ENCODE measurements around the gene KAZN.

KAZN gene

GRCh38 chr1:14650951-14651350 is 52.5 kb downstream of the KAZN start:
- H3K4me3 ChIP-seq (ENCODE audit: low read depth, low read length, poor library complexity, severe bottlenecking), result no peak overlapping the region
- H3K36me3 ChIP-seq (ENCODE audit: insufficient read depth, low read length), result peaks cover 6% of the 10 kb centered on the region; the same call in 1 of the 2 replicates
- H3K27ac ChIP-seq (ENCODE audit: low read depth, low read length, poor library complexity, severe bottlenecking), result no peak overlapping the region
- no peaks in the 10 kb centered on the region for H3F3A ChIP-seq (ENCODE audit: insufficient read depth, low read length)
- H3K9ac ChIP-seq (ENCODE audit: low read length), result no peak overlapping the region
- H3K9me3 ChIP-seq (ENCODE audit: low read length), result no peaks in the 10 kb centered on the region
- H3K4me1 ChIP-seq (ENCODE audit: insufficient read depth, low read length, severe bottlenecking), result peaks cover 11% of the 10 kb centered on the region
- H3K4me2 ChIP-seq (ENCODE audit: low read length), result no peak overlapping the region
- H3K79me2 ChIP-seq (ENCODE audit: insufficient read depth, low read length), result no peaks in the 10 kb centered on the region
- TF ChIP-seq EZH2 (IDR thresholded peaks at IDR 0.05; ENCODE audit: borderline replicate concordance, low read length) (no peak), CTCF (IDR thresholded peaks at IDR 0.05; ENCODE audit: low read length) (no peak)
- H2AFZ ChIP-seq (ENCODE audit: low read length), result no peak overlapping the region
- no peaks in the 10 kb centered on the region for H3K27me3 ChIP-seq (ENCODE audit: insufficient read depth, low read length)
- H4K20me1 ChIP-seq (ENCODE audit: insufficient read depth, low read length), result no peaks in the 10 kb centered on the region
- H3K9me2 ChIP-seq (ENCODE audit: low read depth, low read length), result no peaks in the 10 kb centered on the region

- H2AFZ ChIP-seq (ENCODE audit: low read length), result no peak overlapping the region
- no peaks in the 10 kb centered on the region for H3K9me2 ChIP-seq (ENCODE audit: low read depth, low read length)
- peaks cover 6% of the 10 kb centered on the region; the same call in 1 of the 2 replicates for H3K36me3 ChIP-seq (ENCODE audit: insufficient read depth, low read length)
- no peaks in the 10 kb centered on the region for H4K20me1 ChIP-seq (ENCODE audit: insufficient read depth, low read length)
- H3K27me3 ChIP-seq (ENCODE audit: insufficient read depth, low read length), result no peaks in the 10 kb centered on the region
- H3K9ac ChIP-seq (ENCODE audit: low read length), result no peak overlapping the region
- TF ChIP-seq CTCF (IDR thresholded peaks at IDR 0.05; ENCODE audit: low read length) (no peak), EZH2 (IDR thresholded peaks at IDR 0.05; ENCODE audit: borderline replicate concordance, low read length) (no peak)
- no peak overlapping the region for H3K4me3 ChIP-seq (ENCODE audit: low read depth, low read length, poor library complexity, severe bottlenecking)
- no peaks in the 10 kb centered on the region for H3F3A ChIP-seq (ENCODE audit: insufficient read depth, low read length)
- H3K4me2 ChIP-seq (ENCODE audit: low read length), result no peak overlapping the region
- H3K27ac ChIP-seq (ENCODE audit: low read depth, low read length, poor library complexity, severe bottlenecking), result no peak overlapping the region
- H3K9me3 ChIP-seq (ENCODE audit: low read length), result no peaks in the 10 kb centered on the region
- H3K79me2 ChIP-seq (ENCODE audit: insufficient read depth, low read length), result no peaks in the 10 kb centered on the region
- peaks cover 19% of the 10 kb centered on the region for H3K4me1 ChIP-seq (ENCODE audit: insufficient read depth, low read length, severe bottlenecking)
Measured at GRCh38 chr1:14652840-14653239, 54.4 kb downstream of the KAZN start.

- H3K9me2 ChIP-seq (ENCODE audit: low read depth, low read length), result no peaks in the 10 kb centered on the region
- peak overlapping the region; percentile 58 for H3K4me3 ChIP-seq (ENCODE audit: low read depth, low read length, poor library complexity, severe bottlenecking)
- H3F3A ChIP-seq (ENCODE audit: insufficient read depth, low read length), result no peaks in the 10 kb centered on the region
- no peaks in the 10 kb centered on the region for H3K27me3 ChIP-seq (ENCODE audit: insufficient read depth, low read length)
- no peak overlapping the region for H2AFZ ChIP-seq (ENCODE audit: low read length)
- peak overlapping the region; percentile 27; the same call in 1 of the 2 replicates for H3K4me2 ChIP-seq (ENCODE audit: low read length)
- H3K79me2 ChIP-seq (ENCODE audit: insufficient read depth, low read length), result no peaks in the 10 kb centered on the region
- H3K9ac ChIP-seq (ENCODE audit: low read length), result no peak overlapping the region
- H4K20me1 ChIP-seq (ENCODE audit: insufficient read depth, low read length), result no peaks in the 10 kb centered on the region
- H3K9me3 ChIP-seq (ENCODE audit: low read length), result no peaks in the 10 kb centered on the region
- peaks cover 19% of the 10 kb centered on the region for H3K4me1 ChIP-seq (ENCODE audit: insufficient read depth, low read length, severe bottlenecking)
- peaks cover 6% of the 10 kb centered on the region; the same call in 1 of the 2 replicates for H3K36me3 ChIP-seq (ENCODE audit: insufficient read depth, low read length)
- TF ChIP-seq EZH2 (IDR thresholded peaks at IDR 0.05; ENCODE audit: borderline replicate concordance, low read length) (no peak), CTCF (IDR thresholded peaks at IDR 0.05; ENCODE audit: low read length) (no peak)
- no peak overlapping the region for H3K27ac ChIP-seq (ENCODE audit: low read depth, low read length, poor library complexity, severe bottlenecking)
Measured at GRCh38 chr1:14653461-14653960, 55.0 kb downstream of the KAZN start.
